ENCODE measurements around the gene DSE.
A peak's percentile ranks its signal among the peaks of the same experiment; 100 is the strongest.
"Not testable (repeated sequence)": the region's sequence is repeated elsewhere in the genome, so short reads cannot be mapped to it uniquely, and the experiment has no call there.

Gene DSE

GRCh38 chr6:116370760-116371119 is at the start of gene DSE:
TSS of gene DSE (plus strand) at chr6:116370947. CDS start at chr6:116399251, 28,304 bp downstream.
- DNase-seq (ENCODE audit: low read depth in 2 of 2, low spot score in 1 of 2): peak; percentile 31 to 62

- not testable (repeated sequence) for DNase-seq (ENCODE audit: low read depth in 2 of 2, low spot score in 1 of 2)
Observed at GRCh38 chr6:116321933-116322332, 48.8 kb upstream of the DSE start.

- no peak for DNase-seq (ENCODE audit: low read depth in 2 of 2, low spot score in 1 of 2)
Observed at GRCh38 chr6:116323863-116324262, 46.9 kb upstream of the DSE start.

- DNase-seq (ENCODE audit: low read depth in 2 of 2, low spot score in 1 of 2): not testable (repeated sequence)
Observed at GRCh38 chr6:116325634-116326132, 45.1 kb upstream of the DSE start.

- DNase-seq (ENCODE audit: low read depth in 2 of 2, low spot score in 1 of 2): no peak
Observed at GRCh38 chr6:116326181-116326671, 44.5 kb upstream of the DSE start.

GRCh38 chr6:116326996-116327395 is 43.8 kb upstream of the DSE start:
- no peak for DNase-seq (ENCODE audit: low read depth in 2 of 2, low spot score in 1 of 2)

- no peak for DNase-seq (ENCODE audit: low read depth in 2 of 2, low spot score in 1 of 2)
Observed at GRCh38 chr6:116327803-116328527, 42.8 kb upstream of the DSE start.

- DNase-seq (ENCODE audit: low read depth in 2 of 2, low spot score in 1 of 2): no peak
Observed at GRCh38 chr6:116328528-116328903, 42.2 kb upstream of the DSE start.

- DNase-seq (ENCODE audit: low read depth in 2 of 2, low spot score in 1 of 2): no peak
Observed at GRCh38 chr6:116329156-116329555, 41.6 kb upstream of the DSE start.

- no peak for DNase-seq (ENCODE audit: low read depth in 2 of 2, low spot score in 1 of 2)
Observed at GRCh38 chr6:116330511-116330910, 40.2 kb upstream of the DSE start.

GRCh38 chr6:116332096-116332495 is 38.7 kb upstream of the DSE start:
- DNase-seq (ENCODE audit: low read depth in 2 of 2, low spot score in 1 of 2): no peak

GRCh38 chr6:116334638-116335409 is 35.9 kb upstream of the DSE start:
- DNase-seq (ENCODE audit: low read depth in 2 of 2, low spot score in 1 of 2): not testable (repeated sequence)

- no peak for DNase-seq (ENCODE audit: low read depth in 2 of 2, low spot score in 1 of 2)
Observed at GRCh38 chr6:116335612-116336215, 35.0 kb upstream of the DSE start.

- DNase-seq (ENCODE audit: low read depth in 2 of 2, low spot score in 1 of 2): no peak
Observed at GRCh38 chr6:116338943-116339342, 31.8 kb upstream of the DSE start.

GRCh38 chr6:116340625-116341024 is 30.1 kb upstream of the DSE start:
- DNase-seq (ENCODE audit: low read depth in 2 of 2, low spot score in 1 of 2): not testable (repeated sequence)

GRCh38 chr6:116349216-116349615 is 21.5 kb upstream of the DSE start:
- no peak for DNase-seq (ENCODE audit: low read depth in 2 of 2, low spot score in 1 of 2)

- DNase-seq (ENCODE audit: low read depth in 2 of 2, low spot score in 1 of 2): no peak
Observed at GRCh38 chr6:116351101-116351500, 19.6 kb upstream of the DSE start.

GRCh38 chr6:116352515-116353471 is 18.0 kb upstream of the DSE start:
- no peak for DNase-seq (ENCODE audit: low read depth in 2 of 2, low spot score in 1 of 2)

GRCh38 chr6:116354236-116354635 is 16.5 kb upstream of the DSE start:
- DNase-seq (ENCODE audit: low read depth in 2 of 2, low spot score in 1 of 2): no peak

- DNase-seq (ENCODE audit: low read depth in 2 of 2, low spot score in 1 of 2): no peak
Observed at GRCh38 chr6:116355796-116356195, 15.0 kb upstream of the DSE start.

- no peak for DNase-seq (ENCODE audit: low read depth in 2 of 2, low spot score in 1 of 2)
Observed at GRCh38 chr6:116359131-116359530, 11.6 kb upstream of the DSE start.

Measured in stimulated activated CD8-positive, alpha-beta memory T cell treated with anti-CD3 and anti-CD28 coated beads, Interleukin-4, amount 100 ng/mL, for 4 hours (primary cell).